Mesothelial cell of epicardium (in vitro differentiated cells): ENCODE data around the gene TIMM13. TPM values are rescaled to one million over a fixed set of nuclear protein-coding genes. Genes with fewer than 3 reads are reported as not detected.

Source experiments
- DNase-seq, 2 experiments: peaks; one replicate each; pipeline ENCODE4 v3.0.0; 2021; ENCODE audit warnings: low spot score in 2 of 2; ENCODE audit not compliant: unreplicated experiment in 2 of 2
- H3K27ac Mint-ChIP-seq: 2 replicates; pipeline ENCODE4 v1.8.0; 2021; ENCODE audit warnings: mixed read lengths
- H3K27me3 Mint-ChIP-seq: 2 replicates; pipeline ENCODE4 v1.8.0; 2021; ENCODE audit warnings: low read depth, mixed read lengths
- H3K36me3 Mint-ChIP-seq: 2 replicates; pipeline ENCODE4 v1.8.0; 2021; ENCODE audit warnings: mixed read lengths
- H3K4me1 Mint-ChIP-seq: 2 replicates; pipeline ENCODE4 v1.8.0; 2021; ENCODE audit warnings: mixed read lengths
- H3K4me3 Mint-ChIP-seq: 2 replicates; pipeline ENCODE4 v1.8.0; 2021; ENCODE audit warnings: mild to moderate bottlenecking, moderate library complexity, mixed read lengths
- H3K9me3 Mint-ChIP-seq: 2 replicates; pipeline ENCODE4 v1.8.0; 2021; ENCODE audit warnings: mixed read lengths
- total RNA-seq: library from RNA; stranded (reverse); gene quantifications from 3 replicates; pipeline ENCODE4 v1.2.1, GENCODE V29; 2021
- TF ChIP-seq, protein P1 (sequence below): fragments of 200-600 bp; sonication (generic); IDR thresholded peaks from one replicate; pipeline ENCODE4 v1.5.0; 2021; ENCODE audit warnings: antibody characterized with exemption; ENCODE audit not compliant: unreplicated experiment

Gene TIMM13
- total RNA-seq: 101 to 110 TPM (median 102 TPM) in 3 replicates

- peak within 1 kb of the TSS; percentile 88 for H3K4me3 Mint-ChIP-seq
- no peaks in the 10 kb centered on the region for H3K36me3 Mint-ChIP-seq
- peak within 1 kb of the TSS; percentile 97 for H3K27ac Mint-ChIP-seq
- H3K4me1 Mint-ChIP-seq: peaks cover 10% of the 10 kb centered on the region
- H3K27me3 Mint-ChIP-seq: no peaks in the 10 kb centered on the region
- peak; percentile 97 to 98 for DNase-seq
- TF ChIP-seq, protein P1, sequence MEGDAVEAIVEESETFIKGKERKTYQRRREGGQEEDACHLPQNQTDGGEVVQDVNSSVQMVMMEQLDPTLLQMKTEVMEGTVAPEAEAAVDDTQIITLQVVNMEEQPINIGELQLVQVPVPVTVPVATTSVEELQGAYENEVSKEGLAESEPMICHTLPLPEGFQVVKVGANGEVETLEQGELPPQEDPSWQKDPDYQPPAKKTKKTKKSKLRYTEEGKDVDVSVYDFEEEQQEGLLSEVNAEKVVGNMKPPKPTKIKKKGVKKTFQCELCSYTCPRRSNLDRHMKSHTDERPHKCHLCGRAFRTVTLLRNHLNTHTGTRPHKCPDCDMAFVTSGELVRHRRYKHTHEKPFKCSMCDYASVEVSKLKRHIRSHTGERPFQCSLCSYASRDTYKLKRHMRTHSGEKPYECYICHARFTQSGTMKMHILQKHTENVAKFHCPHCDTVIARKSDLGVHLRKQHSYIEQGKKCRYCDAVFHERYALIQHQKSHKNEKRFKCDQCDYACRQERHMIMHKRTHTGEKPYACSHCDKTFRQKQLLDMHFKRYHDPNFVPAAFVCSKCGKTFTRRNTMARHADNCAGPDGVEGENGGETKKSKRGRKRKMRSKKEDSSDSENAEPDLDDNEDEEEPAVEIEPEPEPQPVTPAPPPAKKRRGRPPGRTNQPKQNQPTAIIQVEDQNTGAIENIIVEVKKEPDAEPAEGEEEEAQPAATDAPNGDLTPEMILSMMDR: no peak
- no peaks in the 10 kb centered on the region for H3K9me3 Mint-ChIP-seq
These were observed at the start of gene TIMM13 for GRCh38 chr19:2427429-2428320. TSS of gene TIMM13 (minus strand) at chr19:2427586. CDS start at chr19:2427533, 53 bp downstream.

GRCh38 chr19:2476451-2477140 is 49.2 kb upstream of the TIMM13 start:
- peak overlapping the region; percentile 95 for H3K4me3 Mint-ChIP-seq
- H3K9me3 Mint-ChIP-seq: no peaks in the 10 kb centered on the region
- no peaks in the 10 kb centered on the region for H3K27me3 Mint-ChIP-seq
- H3K36me3 Mint-ChIP-seq: no peaks in the 10 kb centered on the region
- H3K4me1 Mint-ChIP-seq: peaks cover 20% of the 10 kb centered on the region
- H3K27ac Mint-ChIP-seq: peak overlapping the region; percentile 99
- TF ChIP-seq, protein P1: no peak
- DNase-seq: peak in 1 of 2 experiments; percentile 57

- Mint-ChIP-seq H3K4me3 (peak within 1 kb of the TSS; percentile 95), H3K4me1 (peaks cover 20% of the 10 kb centered on the region), H3K27me3 (no peaks in the 10 kb centered on the region), H3K36me3 (no peaks in the 10 kb centered on the region), H3K9me3 (no peaks in the 10 kb centered on the region), H3K27ac (peak within 1 kb of the TSS; percentile 99)
- peak; percentile 97 to 99 for DNase-seq
- TF ChIP-seq, protein P1: no peak
These were observed 48.5 kb upstream of the TIMM13 start, which contains the start of gene GADD45B for GRCh38 chr19:2475702-2476450. TSS of gene GADD45B (plus strand) at chr19:2476127. CDS start at chr19:2476359, 232 bp downstream.

- TF ChIP-seq, protein P1: no peak
- Mint-ChIP-seq H3K36me3 (no peaks in the 10 kb centered on the region), H3K4me3 (peak overlapping the region; percentile 95), H3K4me1 (peaks cover 20% of the 10 kb centered on the region), H3K27me3 (no peaks in the 10 kb centered on the region), H3K9me3 (no peaks in the 10 kb centered on the region), H3K27ac (peak overlapping the region; percentile 96)
- peak in 1 of 2 experiments; percentile 71 for DNase-seq
These were observed 47.8 kb upstream of the TIMM13 start for GRCh38 chr19:2475018-2475701.
